Subcutaneous adipose tissue (tissue), 4 donors: ENCODE results near the gene GADL1. TPM values are rescaled to one million over a fixed set of nuclear protein-coding genes. Genes with fewer than 3 reads are reported as not detected.

ENCODE experiments used
- total RNA-seq, 4 donors: library from RNA; depleted of rRNA; stranded (reverse); fragments of >200 nt; gene quantifications; one replicate each; pipeline ENCODE4 v1.1.0, GENCODE V29; 2016
- TF ChIP-seq, protein P1 (sequence below): fragments of 450-650 bp; IDR thresholded peaks from one replicate; pipeline ENCODE4 v1.5.1; 2016; ENCODE audit warnings: low read depth, mild to moderate bottlenecking, control low read depth, antibody characterized with exemption, moderate library complexity

GADL1 gene
- total RNA-seq, 4 donors from 2014 or later: not detected

DNA sequence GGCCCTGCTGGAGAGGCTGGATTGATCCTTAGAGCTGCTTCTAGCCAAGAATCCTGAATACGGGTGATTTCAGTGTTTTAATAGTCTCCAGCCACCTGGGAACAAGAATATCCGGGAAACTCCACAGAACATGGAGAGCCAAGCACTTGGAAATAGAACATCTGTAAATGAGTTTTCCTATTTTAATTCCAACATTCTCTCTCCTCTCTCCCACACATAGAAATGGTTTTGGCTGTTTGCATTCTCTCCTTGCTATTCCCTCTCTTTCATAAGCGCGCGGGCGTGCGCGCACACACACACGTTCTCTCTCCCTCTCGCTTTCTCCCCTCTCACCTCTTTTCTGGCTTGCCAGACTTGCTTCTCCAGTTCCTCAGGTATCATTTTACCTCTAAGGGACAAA is 50.6 kb downstream of the GADL1 start:
- TF ChIP-seq, protein P1, sequence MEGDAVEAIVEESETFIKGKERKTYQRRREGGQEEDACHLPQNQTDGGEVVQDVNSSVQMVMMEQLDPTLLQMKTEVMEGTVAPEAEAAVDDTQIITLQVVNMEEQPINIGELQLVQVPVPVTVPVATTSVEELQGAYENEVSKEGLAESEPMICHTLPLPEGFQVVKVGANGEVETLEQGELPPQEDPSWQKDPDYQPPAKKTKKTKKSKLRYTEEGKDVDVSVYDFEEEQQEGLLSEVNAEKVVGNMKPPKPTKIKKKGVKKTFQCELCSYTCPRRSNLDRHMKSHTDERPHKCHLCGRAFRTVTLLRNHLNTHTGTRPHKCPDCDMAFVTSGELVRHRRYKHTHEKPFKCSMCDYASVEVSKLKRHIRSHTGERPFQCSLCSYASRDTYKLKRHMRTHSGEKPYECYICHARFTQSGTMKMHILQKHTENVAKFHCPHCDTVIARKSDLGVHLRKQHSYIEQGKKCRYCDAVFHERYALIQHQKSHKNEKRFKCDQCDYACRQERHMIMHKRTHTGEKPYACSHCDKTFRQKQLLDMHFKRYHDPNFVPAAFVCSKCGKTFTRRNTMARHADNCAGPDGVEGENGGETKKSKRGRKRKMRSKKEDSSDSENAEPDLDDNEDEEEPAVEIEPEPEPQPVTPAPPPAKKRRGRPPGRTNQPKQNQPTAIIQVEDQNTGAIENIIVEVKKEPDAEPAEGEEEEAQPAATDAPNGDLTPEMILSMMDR: no peak

DNA sequence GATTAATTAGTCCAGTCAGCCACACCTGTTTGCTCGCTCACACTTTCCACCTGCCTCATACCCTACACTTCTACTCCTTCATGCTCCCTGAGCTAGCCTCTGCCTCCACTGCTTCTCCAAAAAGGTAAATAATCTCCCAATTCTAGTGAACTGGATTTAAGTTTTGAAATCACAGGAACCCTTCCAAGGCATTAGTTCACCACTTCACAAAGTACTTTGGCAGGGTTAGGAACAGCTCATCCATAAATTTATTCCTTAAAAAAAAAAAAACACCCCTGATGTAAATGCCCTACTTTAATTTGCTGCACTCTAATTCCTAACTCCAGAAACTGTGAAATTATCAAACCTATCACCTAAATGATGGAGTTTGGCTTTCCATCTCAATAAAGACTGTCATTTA is 58.3 kb downstream of the GADL1 start:
- TF ChIP-seq, protein P1: no peak

DNA sequence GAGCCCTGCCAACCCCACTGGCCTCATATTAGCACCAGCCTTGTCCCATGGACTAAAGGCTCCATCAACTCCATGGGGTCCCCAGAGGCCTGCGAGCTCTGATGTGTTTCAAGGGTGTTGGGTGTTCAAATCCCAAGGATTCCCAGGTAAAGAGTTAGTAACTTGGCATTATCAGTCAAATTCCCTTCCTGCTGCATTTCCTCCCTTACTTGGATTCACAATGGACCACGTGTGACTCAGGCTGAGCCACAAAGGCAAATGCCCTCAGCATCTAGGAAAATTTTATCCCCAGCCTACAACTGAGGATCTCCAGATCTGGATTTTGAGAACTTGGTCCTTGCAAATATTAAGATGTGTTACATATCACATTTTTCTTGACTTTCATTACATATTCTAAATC is 58.8 kb downstream of the GADL1 start:
- TF ChIP-seq, protein P1: no peak

DNA sequence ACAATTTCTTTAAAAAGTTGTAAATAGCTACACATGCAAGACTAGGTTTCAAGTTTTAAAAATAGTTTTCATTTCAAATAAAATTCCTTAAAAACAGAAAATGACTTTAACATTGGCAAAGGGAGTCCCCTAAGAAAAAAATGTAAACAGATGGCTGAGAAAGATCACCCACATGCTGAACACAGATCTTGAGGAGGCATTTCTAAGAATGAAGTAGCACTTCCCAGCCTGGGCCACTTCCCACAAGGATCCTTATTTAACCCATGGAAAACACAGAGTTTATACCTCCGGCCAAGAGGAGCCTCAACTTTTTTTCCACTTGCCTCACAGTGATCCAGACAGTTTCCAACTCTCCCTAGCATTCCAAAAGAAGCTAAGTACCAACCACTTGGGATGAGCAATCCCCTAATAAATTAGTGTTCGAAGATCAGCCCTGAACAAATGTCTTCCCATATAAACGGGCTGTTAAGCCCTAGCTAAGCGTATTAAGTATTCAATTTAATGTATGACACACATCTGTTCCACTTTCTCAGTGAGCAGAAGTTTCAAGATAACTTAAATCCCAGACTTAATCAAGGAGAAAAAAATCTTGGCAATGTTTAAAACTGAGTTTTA is 61.4 kb downstream of the GADL1 start:
- TF ChIP-seq, protein P1: no peak

DNA sequence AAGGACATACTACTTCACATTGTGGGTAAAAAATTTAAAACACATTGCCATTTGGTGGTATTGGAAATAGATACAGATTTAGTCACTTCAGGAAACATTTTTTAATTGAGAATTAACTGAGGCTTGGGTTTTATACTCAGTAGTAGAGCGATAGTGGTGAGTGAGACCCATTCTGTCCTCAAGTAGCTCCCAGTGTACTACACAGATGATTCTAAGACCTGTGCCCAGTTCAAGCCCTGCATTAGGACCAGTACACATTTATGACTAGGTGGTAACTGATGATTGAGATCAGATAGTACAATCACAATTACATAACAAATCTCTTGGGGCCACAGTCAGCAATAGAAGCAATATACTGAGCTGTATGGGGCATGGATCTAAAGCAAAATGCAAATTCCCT is 67.4 kb downstream of the GADL1 start:
- TF ChIP-seq, protein P1: no peak

DNA sequence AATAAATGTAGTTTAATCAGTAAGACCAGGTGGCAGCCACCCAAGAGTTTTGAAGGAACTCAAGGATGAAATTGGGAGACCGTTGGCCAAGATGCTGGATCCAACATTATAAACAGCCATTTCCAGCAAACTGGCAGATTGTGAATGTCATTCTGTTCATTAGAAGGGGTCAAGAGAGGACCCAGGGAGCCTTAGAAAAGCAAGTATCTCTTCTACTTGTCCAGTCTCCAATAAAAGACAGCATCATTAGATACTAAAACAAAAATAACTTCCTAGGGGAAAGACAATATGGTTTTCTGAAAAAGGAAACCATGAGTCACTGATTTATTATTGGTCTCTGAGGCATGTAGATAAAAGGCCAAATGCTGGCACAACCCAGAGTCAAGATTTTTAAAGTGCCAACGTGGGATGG is 67.9 kb downstream of the GADL1 start:
- TF ChIP-seq, protein P1: no peak

DNA sequence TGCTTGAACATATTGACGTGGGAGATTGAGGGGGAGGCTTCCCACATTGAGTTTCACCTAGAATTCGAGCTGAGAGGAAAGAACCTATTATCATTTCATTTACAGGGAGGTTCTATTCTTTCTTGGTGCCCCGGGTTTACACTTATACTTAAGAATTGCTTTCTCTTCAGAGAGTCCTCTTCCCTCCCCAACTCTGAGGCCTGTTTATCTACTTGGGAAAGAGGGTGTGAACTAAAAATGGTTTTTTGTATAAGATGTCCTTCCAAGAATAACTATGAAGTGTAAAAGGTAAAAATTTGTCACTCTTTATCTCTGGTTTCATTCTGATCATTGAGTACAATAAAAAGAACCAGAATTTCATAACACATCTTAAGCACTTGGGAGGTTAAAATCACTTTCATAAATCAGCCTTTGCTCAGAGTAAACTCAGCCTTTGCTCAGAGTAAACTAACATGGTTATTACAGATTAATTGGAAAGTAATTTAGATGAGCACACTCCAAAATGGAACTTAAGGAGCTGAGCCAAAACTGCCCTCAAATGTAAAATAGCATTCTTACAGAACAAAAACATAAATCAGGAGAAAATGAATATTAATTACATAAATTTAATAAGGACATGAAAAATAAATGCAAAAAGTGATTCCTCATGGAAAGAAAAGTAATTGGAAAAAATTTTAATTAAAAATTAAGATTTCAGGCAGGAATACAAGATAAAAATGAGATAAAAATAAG is 75.2 kb downstream of the GADL1 start:
- TF ChIP-seq, protein P1: no peak
